ENCODE measurements around the gene CD300C.

GRCh38 chr17:74563358-74563757, 17.4 kb upstream of the CD300C start:
- TF ChIP-seq CTCF (IDR thresholded peaks at IDR 0.05), result no peak
- no peak for TF ChIP-seq POLR2A (IDR thresholded peaks at IDR 0.05)
- TF ChIP-seq POLR2AphosphoS5 (IDR thresholded peaks at IDR 0.05), result no peak
